HepG2 (cell line): ENCODE measurements around the gene SAAL1. TPM values are rescaled to one million over a fixed set of nuclear protein-coding genes. Genes with fewer than 3 reads are reported as not detected.

Experiments
- ASH2L ChIP-seq: fragments of 300-600, 200-600 bp; sonication (generic); IDR thresholded peaks from 2 replicates; pipeline ENCODE4 v1.7.0; 2017; ENCODE audit warnings: low read depth, mild to moderate bottlenecking, moderate library complexity, mixed read lengths, low read length; ENCODE audit not compliant: insufficient read length
- GABPA ChIP-seq, 2 experiments: IDR thresholded peaks; 2 replicates each; pipeline ENCODE4 v1.6.1; 2011 to 2016; ENCODE audit warnings: low read depth in 2 of 2, low read length in 1 of 2, missing biosample characterization in 1 of 2, missing genetic modification characterization in 1 of 2
- HDAC2 ChIP-seq: sonication (generic); formaldehyde crosslinking; IDR thresholded peaks from 2 replicates; pipeline ENCODE4 v1.4.0; 2020; ENCODE audit warnings: missing genetic modification reagents
- MTERF4 ChIP-seq: sonication (generic); formaldehyde crosslinking; IDR thresholded peaks from 2 replicates; pipeline ENCODE4 v1.8.0; 2023; ENCODE audit warnings: mild to moderate bottlenecking, missing genetic modification reagents
- RFX1 ChIP-seq: fragments of 450-650 bp; IDR thresholded peaks from 2 replicates; pipeline ENCODE4 v1.6.1; 2017
- SRY ChIP-seq: sonication (generic); formaldehyde crosslinking; IDR thresholded peaks from 2 replicates; pipeline ENCODE4 v1.8.0; 2022; ENCODE audit warnings: mild to moderate bottlenecking, missing genetic modification reagents
- TERF1 ChIP-seq: sonication (generic); formaldehyde crosslinking; IDR thresholded peaks from 2 replicates; pipeline ENCODE4 v1.8.0; 2022; ENCODE audit warnings: mild to moderate bottlenecking, missing genetic modification reagents, moderate library complexity
- ZNF431 ChIP-seq: sonication (generic); formaldehyde crosslinking; IDR thresholded peaks from 2 replicates; pipeline ENCODE4 v1.9.0; 2022; ENCODE audit warnings: missing genetic modification reagents, low read depth, mild to moderate bottlenecking, borderline replicate concordance
- ZNF609 ChIP-seq: sonication (generic); formaldehyde crosslinking; IDR thresholded peaks from 2 replicates; pipeline ENCODE4 v1.4.0; 2020; ENCODE audit warnings: mild to moderate bottlenecking, missing genetic modification reagents, borderline replicate concordance
- ZNF646 ChIP-seq: sonication (generic); formaldehyde crosslinking; IDR thresholded peaks from 2 replicates; pipeline ENCODE4 v1.9.0; 2021; ENCODE audit warnings: mild to moderate bottlenecking, missing genetic modification reagents
- polyA plus RNA-seq, 8 experiments: library from polyadenylated mRNA; depleted of rRNA in 3 of 8; stranded (reverse) in 7 of 8; unstranded in 1 of 8; fragments of >200 nt; fragmentation: Illumina TruSeq in 4 of 8; extraction: Trizol in 4 of 8; gene quantifications; 2 replicates each; pipeline versions ENCODE4 v1.2.1 to v1.2.3, GENCODE V29; 2011 to 2016; ENCODE audit warnings: low read depth in 4 of 8, missing spikeins in 1 of 8, mixed read lengths in 1 of 8; ENCODE audit not compliant: insufficient read depth in 1 of 8
- total RNA-seq, 5 experiments: library from RNA; depleted of rRNA; stranded (reverse); fragments of >200 nt; fragmentation: Illumina TruSeq; extraction: Trizol; gene quantifications; 2 replicates each; pipeline ENCODE4 v1.2.3, GENCODE V29; 2016; ENCODE audit warnings: low read depth in 1 of 5
- TF ChIP-seq, protein P1 (sequence below): sonication (generic); formaldehyde crosslinking; conservative IDR thresholded peaks from 2 replicates; pipeline ENCODE4 v1.4.0; 2020; ENCODE audit warnings: missing genetic modification reagents

SAAL1 gene
- total and polyA plus RNA-seq, 2 of the 13 experiments (the other 11 are each of a cell fraction or from before 2014, with no cell fraction given) = 16.5 to 46.0 TPM

DNA sequence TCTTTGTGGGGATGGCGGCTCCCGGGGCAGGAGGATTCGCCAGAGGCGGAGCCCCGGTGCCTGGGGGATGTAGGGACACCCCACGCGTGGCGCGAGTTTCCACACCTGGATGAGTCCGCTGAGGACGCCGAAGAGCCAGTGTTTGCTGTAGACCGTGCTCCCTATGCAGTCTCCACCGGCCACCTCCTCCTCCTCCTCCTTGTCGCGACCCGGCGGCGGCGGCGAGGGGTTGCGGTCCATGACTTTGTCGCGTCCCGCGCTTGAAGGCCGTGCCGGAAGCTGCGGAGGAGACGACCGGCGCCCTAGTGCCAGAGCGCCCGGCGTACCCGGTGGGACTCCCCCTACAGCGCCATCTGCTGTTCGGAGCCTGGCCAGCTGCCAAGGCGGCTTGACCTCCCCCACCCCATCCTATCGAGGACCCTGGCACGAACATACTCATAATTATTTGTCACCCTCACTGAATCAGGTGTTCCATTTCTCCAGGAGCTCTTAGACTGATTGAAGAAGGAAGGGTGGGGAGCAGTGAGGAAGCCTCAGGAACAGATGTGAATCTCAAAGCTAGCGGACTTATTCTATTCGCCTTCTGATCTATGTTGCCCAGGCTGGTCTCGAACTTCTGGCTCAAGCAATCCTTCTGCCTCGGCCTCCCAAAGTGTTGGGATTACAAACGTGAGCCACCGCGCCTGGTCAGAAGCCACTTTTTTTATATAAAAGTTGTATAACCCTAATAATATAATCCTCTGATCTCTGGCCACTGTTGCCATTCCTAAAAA is at the start of gene SAAL1 (continued):
- TF ChIP-seq SRY (CRISPR knock-in tag) = peak; percentile 84
- TF ChIP-seq, protein P1, sequence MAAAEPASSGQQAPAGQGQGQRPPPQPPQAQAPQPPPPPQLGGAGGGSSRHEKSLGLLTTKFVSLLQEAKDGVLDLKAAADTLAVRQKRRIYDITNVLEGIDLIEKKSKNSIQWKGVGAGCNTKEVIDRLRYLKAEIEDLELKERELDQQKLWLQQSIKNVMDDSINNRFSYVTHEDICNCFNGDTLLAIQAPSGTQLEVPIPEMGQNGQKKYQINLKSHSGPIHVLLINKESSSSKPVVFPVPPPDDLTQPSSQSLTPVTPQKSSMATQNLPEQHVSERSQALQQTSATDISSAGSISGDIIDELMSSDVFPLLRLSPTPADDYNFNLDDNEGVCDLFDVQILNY (CRISPR knock-in tag) = peak; percentile 87
- TF ChIP-seq TERF1 (CRISPR knock-in tag) = no peak
- peak; percentile 75 for TF ChIP-seq ASH2L
- peak; percentile 64; the same call in 1 of the 2 replicates for TF ChIP-seq ZNF431
- TF ChIP-seq MTERF4 = no peak
- no peak for TF ChIP-seq ZNF646 (CRISPR knock-in tag)
- peak; percentile 74 for TF ChIP-seq HDAC2 (CRISPR knock-in tag)
- TF ChIP-seq GABPA (IDR thresholded peaks at IDR 0.05; ENCODE audit: low read depth, low read length) = peak; percentile 77
- peak; percentile 91 for TF ChIP-seq GABPA (CRISPR knock-in tag; IDR thresholded peaks at IDR 0.05; ENCODE audit: low read depth)
- TF ChIP-seq RFX1 = no peak
- TF ChIP-seq ZNF609 (CRISPR knock-in tag) = 0 out of 2 replicates have a peak, but pooled peaks have one; percentile 58
